ENCODE measurements around the gene RASSF1. TPM values are rescaled to one million over a fixed set of nuclear protein-coding genes. Genes with fewer than 3 reads are reported as not detected.

RASSF1 gene
- total RNA-seq, 1 donor from 2014 or later: 26.5 TPM

- Histone ChIP-seq H3K27me3 (ENCODE audit: insufficient read depth, low read length) (peaks cover 4% of the 10 kb centered on the region), H3K4me1 (ENCODE audit: insufficient read depth, low read length) (no peaks in the 10 kb centered on the region), H3K36me3 (ENCODE audit: insufficient read depth, low read length) (no peaks in the 10 kb centered on the region), H4K20me1 (ENCODE audit: insufficient read depth, low read length) (no peaks in the 10 kb centered on the region), H3K4me2 (ENCODE audit: low read length) (no peak overlapping the region), H2AFZ (ENCODE audit: low read depth, low read length) (no peak overlapping the region), H3K9ac (ENCODE audit: low read length) (no peak overlapping the region), H3K4me3 (ENCODE audit: insufficient read depth, low read depth, low read length) (no peak overlapping the region), H3K9me3 (ENCODE audit: insufficient read depth, low read depth, low read length) (no peaks in the 10 kb centered on the region), H3K79me2 (ENCODE audit: insufficient read depth, low read length) (no peaks in the 10 kb centered on the region), H3K27ac (ENCODE audit: low read depth, low read length) (no peak overlapping the region)
- DNase-seq (ENCODE audit: low read depth): no peak
- no peak overlapping the region for H3K4me3 Mint-ChIP-seq (ENCODE audit: unreplicated experiment)
- FAIRE-seq: no peak
- H3K9me3 Mint-ChIP-seq (ENCODE audit: unreplicated experiment): no peaks in the 10 kb centered on the region
- peaks cover 8% of the 10 kb centered on the region for H3K4me1 Mint-ChIP-seq (ENCODE audit: low read depth, unreplicated experiment)
- H3K27ac Mint-ChIP-seq (ENCODE audit: unreplicated experiment): no peak overlapping the region
- H3K27me3 Mint-ChIP-seq (ENCODE audit: low read depth, unreplicated experiment): peaks cover 18% of the 10 kb centered on the region
- TF ChIP-seq CTCF (IDR thresholded peaks at IDR 0.05; ENCODE audit: insufficient read depth, low read depth, low read length): no peak
- TF ChIP-seq EZH2 (IDR thresholded peaks at IDR 0.05; ENCODE audit: insufficient read depth, low read length): no peak
- no peaks in the 10 kb centered on the region for H3K36me3 Mint-ChIP-seq (ENCODE audit: low read depth, unreplicated experiment)
Observed at GRCh38 chr3:50374363-50375257, 34.0 kb upstream of the RASSF1 start.

GRCh38 chr3:50373146-50374051, 32.8 kb upstream of the RASSF1 start:
- Histone ChIP-seq H3K9ac (ENCODE audit: low read length) (no peak overlapping the region), H3K9me3 (ENCODE audit: insufficient read depth, low read depth, low read length) (no peaks in the 10 kb centered on the region), H3K4me2 (ENCODE audit: low read length) (no peak overlapping the region), H3K27me3 (ENCODE audit: insufficient read depth, low read length) (peaks cover 4% of the 10 kb centered on the region), H3K4me3 (ENCODE audit: insufficient read depth, low read depth, low read length) (no peak overlapping the region), H2AFZ (ENCODE audit: low read depth, low read length) (no peak overlapping the region), H3K4me1 (ENCODE audit: insufficient read depth, low read length) (no peaks in the 10 kb centered on the region), H3K79me2 (ENCODE audit: insufficient read depth, low read length) (no peaks in the 10 kb centered on the region), H3K27ac (ENCODE audit: low read depth, low read length) (no peak overlapping the region), H3K36me3 (ENCODE audit: insufficient read depth, low read length) (no peaks in the 10 kb centered on the region), H4K20me1 (ENCODE audit: insufficient read depth, low read length) (no peaks in the 10 kb centered on the region)
- FAIRE-seq (no peak), DNase-seq (ENCODE audit: low read depth) (no peak)
- Mint-ChIP-seq H3K36me3 (ENCODE audit: low read depth, unreplicated experiment) (no peaks in the 10 kb centered on the region), H3K27me3 (ENCODE audit: low read depth, unreplicated experiment) (peaks cover 19% of the 10 kb centered on the region), H3K4me1 (ENCODE audit: low read depth, unreplicated experiment) (peaks cover 8% of the 10 kb centered on the region), H3K9me3 (ENCODE audit: unreplicated experiment) (no peaks in the 10 kb centered on the region), H3K4me3 (ENCODE audit: unreplicated experiment) (no peak overlapping the region), H3K27ac (ENCODE audit: unreplicated experiment) (no peak overlapping the region)
- TF ChIP-seq CTCF (IDR thresholded peaks at IDR 0.05; ENCODE audit: insufficient read depth, low read depth, low read length): no peak
- no peak for TF ChIP-seq EZH2 (IDR thresholded peaks at IDR 0.05; ENCODE audit: insufficient read depth, low read length)

Data from astrocyte (in vitro differentiated cells and primary cell).